Caco-2 (cell line): ENCODE data around the gene COTL1. TPM values are rescaled to one million over a fixed set of nuclear protein-coding genes. Genes with fewer than 3 reads are reported as not detected.

Experiments
- BruUV-seq: library from RNA; stranded (reverse); fragments of 400-500 nt; replicated peaks from 2 replicates; lab custom pipeline; 2021; lab: Mats Ljungman, UMichigan
- CTCF ChIA-PET: fragments of 300-600 bp; sonication (Branson Sonifier 250); formaldehyde crosslinking; loops from one replicate; lab custom pipeline; 2022; ENCODE audit warnings: antibody characterized with exemption; lab: Charles Lee
- POLR2A ChIA-PET: fragments of 300-600 bp; sonication (Branson Sonifier 250); formaldehyde crosslinking; loops from one replicate; lab custom pipeline; 2022; ENCODE audit warnings: antibody characterized with exemption; lab: Charles Lee
- DNase-seq, 2 experiments: peaks; one replicate each; pipeline versions ENCODE4 v3.0.0 to v3.0.0-alpha.2; 2020 to 2022
- H3K27me3 ChIP-seq: replicated peaks from 2 replicates; pipeline ENCODE4 v1.6.0; 2011; ENCODE audit warnings: low read length; ENCODE audit not compliant: control insufficient read depth, insufficient read depth
- H3K36me3 ChIP-seq: 2 replicates; pipeline ENCODE4 v1.5.1; 2011; ENCODE audit warnings: low read length; ENCODE audit not compliant: control insufficient read depth, insufficient read depth
- H3K4me1 ChIP-seq: fragments of 250-450 bp; sonication (Bioruptor Pico); 2 replicates; pipeline ENCODE4 v1.5.1; 2020; ENCODE audit warnings: mild to moderate bottlenecking
- H3K4me3 ChIP-seq: 2 replicates; pipeline ENCODE4 v1.5.1; 2011; ENCODE audit warnings: low read depth, mild to moderate bottlenecking, control low read depth, low read length
- H3K9me3 ChIP-seq: fragments of 250-450 bp; sonication (Bioruptor Pico); 2 replicates; pipeline ENCODE4 v1.5.1; 2020; ENCODE audit warnings: mild to moderate bottlenecking, moderate library complexity
- H3K27ac Mint-ChIP-seq: one replicate; pipeline ENCODE4 v1.8.0; 2022; ENCODE audit warnings: mixed read lengths; ENCODE audit not compliant: unreplicated experiment
- H3K27me3 Mint-ChIP-seq: one replicate; pipeline ENCODE4 v1.8.0; 2022; ENCODE audit warnings: mixed read lengths; ENCODE audit not compliant: insufficient read depth, unreplicated experiment
- H3K36me3 Mint-ChIP-seq: one replicate; pipeline ENCODE4 v1.8.0; 2022; ENCODE audit warnings: mild to moderate bottlenecking, mixed read lengths; ENCODE audit not compliant: insufficient read depth, unreplicated experiment
- H3K4me1 Mint-ChIP-seq: one replicate; pipeline ENCODE4 v1.8.0; 2022; ENCODE audit warnings: low read depth, mixed read lengths; ENCODE audit not compliant: unreplicated experiment
- H3K4me3 Mint-ChIP-seq: one replicate; pipeline ENCODE4 v1.8.0; 2022; ENCODE audit warnings: mild to moderate bottlenecking, moderate library complexity, mixed read lengths; ENCODE audit not compliant: unreplicated experiment
- H3K9me3 Mint-ChIP-seq: one replicate; pipeline ENCODE4 v1.8.0; 2022; ENCODE audit warnings: mixed read lengths; ENCODE audit not compliant: unreplicated experiment
- CTCF ChIP-seq, 2 experiments: fragments of 200-600 bp in 1 of 2; IDR thresholded peaks; 1 replicate in 1 of 2; 2 replicates in 1 of 2; pipeline versions ENCODE4 v1.5.1 to v1.8.0; 2011 to 2022; ENCODE audit warnings: antibody characterized with exemption in 1 of 2, control low read depth in 1 of 2, inconsistent platforms in 1 of 2, low read depth in 1 of 2, low read length in 1 of 2, mild to moderate bottlenecking in 1 of 2, moderate library complexity in 1 of 2; ENCODE audit not compliant: insufficient read depth in 1 of 2, severe bottlenecking in 1 of 2, unreplicated experiment in 1 of 2
- intact Hi-C: fragments of 100-400 bp; cut with micrococcal nuclease; formaldehyde crosslinking; loops from one replicate; pipeline ENCODE4 v1.10.0; 2022; ENCODE audit not compliant: unreplicated experiment
- total RNA-seq: library from RNA; stranded (reverse); gene quantifications from 2 replicates; pipeline ENCODE4 v1.2.3, GENCODE V29; 2022

Gene COTL1
- total RNA-seq, 1 experiment from 2014 or later: 434 TPM

- Mint-ChIP-seq H3K27ac (peak overlapping the region; percentile 53), H3K36me3 (peaks cover 33% of the 10 kb centered on the region)
- intact Hi-C loops: no loop called here
These were observed 60.8 kb downstream of the COTL1 start for GRCh38 chr16:84557059-84557458.

GRCh38 chr16:84555418-84556196, 62.3 kb downstream of the COTL1 start:
- Histone ChIP-seq H3K36me3 (no peaks in the 10 kb centered on the region), H3K4me3 (no peak overlapping the region), H3K27me3 (no peaks in the 10 kb centered on the region), H3K4me1 (peaks cover 57% of the 10 kb centered on the region), H3K9me3 (no peaks in the 10 kb centered on the region)
- POLR2A ChIA-PET: interaction anchor here (0.8 kb wide), 1 partner anchor 27 kb away, joined by 3 read pairs; no protein-coding TSS in a partner anchor
- no peaks in the 10 kb centered on the region for H3K9me3 Mint-ChIP-seq
- H3K36me3 Mint-ChIP-seq: peaks cover 23% of the 10 kb centered on the region
- H3K27ac Mint-ChIP-seq: peak overlapping the region; percentile 77
- peak; percentile 64 to 78 for DNase-seq
- H3K27me3 Mint-ChIP-seq: no peaks in the 10 kb centered on the region
- H3K4me1 Mint-ChIP-seq: peaks cover 56% of the 10 kb centered on the region
- CTCF ChIA-PET: interaction anchor here (0.6 to 1.1 kb wide), 6 partner anchors 13 to 51 kb away, joined by 3 to 8 read pairs (median 4); no protein-coding TSS in a partner anchor
- TF ChIP-seq CTCF (IDR thresholded peaks at IDR 0.05; ENCODE audit: insufficient read depth in 1 of 2, low read depth in 1 of 2, low read length in 1 of 2, severe bottlenecking in 1 of 2, unreplicated experiment in 1 of 2): no peak
- H3K4me3 Mint-ChIP-seq: peak overlapping the region; percentile 36
- intact Hi-C loops: loop anchor here (1.0 kb wide), 3 partner anchors 20 to 63 kb away; partner anchors contain the start of gene COTL1
- BruUV-seq: no TSS peak

More at GRCh38 chr16:84557059-84557458, 60.8 kb downstream of the COTL1 start:
- Histone ChIP-seq H3K36me3 (no peaks in the 10 kb centered on the region), H3K4me3 (no peak overlapping the region), H3K4me1 (peaks cover 68% of the 10 kb centered on the region), H3K9me3 (no peaks in the 10 kb centered on the region), H3K27me3 (no peaks in the 10 kb centered on the region)
- no peak for TF ChIP-seq CTCF (IDR thresholded peaks at IDR 0.05; ENCODE audit: insufficient read depth in 1 of 2, low read depth in 1 of 2, low read length in 1 of 2, severe bottlenecking in 1 of 2, unreplicated experiment in 1 of 2)
- DNase-seq: peak in 1 of 2 experiments; percentile 44
- CTCF ChIA-PET: no interaction called here
- no peak overlapping the region for H3K4me3 Mint-ChIP-seq
- peaks cover 55% of the 10 kb centered on the region for H3K4me1 Mint-ChIP-seq
- H3K9me3 Mint-ChIP-seq: no peaks in the 10 kb centered on the region
- no peaks in the 10 kb centered on the region for H3K27me3 Mint-ChIP-seq
- POLR2A ChIA-PET: interaction anchor here (0.6 kb wide), 1 partner anchor 25 kb away, joined by 4 read pairs; no protein-coding TSS in a partner anchor
- BruUV-seq: no TSS peak

- no peaks in the 10 kb centered on the region for H3K27me3 Mint-ChIP-seq
- intact Hi-C loops: loop anchor here (1.0 kb wide), 1 partner anchor 43 kb away; no protein-coding TSS in a partner anchor
- no peaks in the 10 kb centered on the region for H3K9me3 Mint-ChIP-seq
- no peak for TF ChIP-seq CTCF (IDR thresholded peaks at IDR 0.05; ENCODE audit: insufficient read depth in 1 of 2, low read depth in 1 of 2, low read length in 1 of 2, severe bottlenecking in 1 of 2, unreplicated experiment in 1 of 2)
- Histone ChIP-seq H3K9me3 (no peaks in the 10 kb centered on the region), H3K36me3 (no peaks in the 10 kb centered on the region), H3K4me1 (peaks cover 49% of the 10 kb centered on the region), H3K27me3 (no peaks in the 10 kb centered on the region), H3K4me3 (no peak overlapping the region)
- peak overlapping the region; percentile 77 for H3K27ac Mint-ChIP-seq
- no TSS peak for BruUV-seq
- DNase-seq: no peak
- peaks cover 15% of the 10 kb centered on the region for H3K36me3 Mint-ChIP-seq
- POLR2A ChIA-PET: no interaction called here
- H3K4me1 Mint-ChIP-seq: peaks cover 57% of the 10 kb centered on the region
- CTCF ChIA-PET: interaction anchor here (1.0 kb wide), 1 partner anchor 50 kb away, joined by 3 read pairs; no protein-coding TSS in a partner anchor
- no peak overlapping the region for H3K4me3 Mint-ChIP-seq
These were observed 63.1 kb downstream of the COTL1 start for GRCh38 chr16:84554627-84555328.
